ENCODE results near the gene HMCN2.
"Not testable (repeated sequence)": the region's sequence is repeated elsewhere in the genome, so short reads cannot be mapped to it uniquely, and the experiment has no call there.

HMCN2 gene

DNA sequence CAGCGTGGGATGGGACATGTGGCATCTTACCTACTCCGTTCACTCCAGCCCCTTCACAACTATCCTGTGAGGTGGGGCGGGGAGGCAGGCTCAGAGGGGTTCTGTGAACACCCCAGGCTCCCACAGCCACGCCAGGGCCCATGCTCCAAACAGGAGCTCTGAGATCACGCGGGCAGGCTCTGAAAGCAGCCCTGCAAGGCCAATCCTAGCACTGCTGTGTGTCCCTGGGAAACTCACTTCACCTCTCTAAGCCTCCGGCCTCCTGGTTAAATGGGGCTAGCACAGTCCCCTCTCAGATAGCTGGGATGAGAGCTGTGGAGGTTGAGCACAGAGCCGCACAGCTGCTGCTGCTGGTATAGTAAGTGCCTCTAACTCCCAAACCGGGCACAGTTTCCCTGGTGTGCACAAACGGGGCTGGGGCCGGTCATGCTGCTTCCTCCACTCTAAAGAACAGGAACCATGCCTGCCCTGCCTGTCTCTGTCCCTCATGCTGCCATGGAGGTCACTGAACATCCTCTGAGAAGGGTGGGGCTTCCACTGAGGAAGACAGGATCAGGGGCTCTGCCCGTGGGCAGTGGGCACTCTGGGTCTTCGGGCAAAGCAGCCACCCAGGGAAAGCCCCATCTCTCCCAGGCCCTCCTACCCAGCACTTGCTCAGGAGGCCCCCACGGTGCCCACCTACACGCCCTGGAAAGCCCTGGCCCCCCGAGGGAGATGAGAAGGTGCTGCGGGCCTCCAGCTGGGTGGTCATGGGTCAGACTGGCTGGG is 166.2 kb downstream of the HMCN2 start:
- DNase-seq = no peak

DNA sequence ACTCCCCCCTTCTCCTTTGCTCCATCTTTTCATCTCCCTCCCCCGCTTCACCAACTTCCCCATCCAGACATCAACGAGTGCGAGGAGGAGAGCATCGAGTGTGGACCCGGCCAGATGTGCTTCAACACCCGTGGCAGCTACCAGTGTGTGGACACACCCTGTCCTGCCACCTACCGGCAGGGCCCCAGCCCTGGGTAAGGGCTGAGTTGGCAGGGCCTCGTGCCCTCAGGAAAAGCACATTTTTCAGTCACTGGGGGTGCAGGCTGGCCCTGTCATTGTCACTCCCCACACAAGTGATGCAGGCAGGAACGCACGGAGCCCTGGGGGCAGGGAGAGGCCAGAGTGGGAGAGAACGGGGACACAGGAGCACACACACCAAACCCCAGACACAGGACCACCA is 166.8 kb downstream of the HMCN2 start:
- DNase-seq = no peak

GRCh38 chr9:130432796-130433167 is 167.2 kb downstream of the HMCN2 start:
- no peak for DNase-seq

DNA sequence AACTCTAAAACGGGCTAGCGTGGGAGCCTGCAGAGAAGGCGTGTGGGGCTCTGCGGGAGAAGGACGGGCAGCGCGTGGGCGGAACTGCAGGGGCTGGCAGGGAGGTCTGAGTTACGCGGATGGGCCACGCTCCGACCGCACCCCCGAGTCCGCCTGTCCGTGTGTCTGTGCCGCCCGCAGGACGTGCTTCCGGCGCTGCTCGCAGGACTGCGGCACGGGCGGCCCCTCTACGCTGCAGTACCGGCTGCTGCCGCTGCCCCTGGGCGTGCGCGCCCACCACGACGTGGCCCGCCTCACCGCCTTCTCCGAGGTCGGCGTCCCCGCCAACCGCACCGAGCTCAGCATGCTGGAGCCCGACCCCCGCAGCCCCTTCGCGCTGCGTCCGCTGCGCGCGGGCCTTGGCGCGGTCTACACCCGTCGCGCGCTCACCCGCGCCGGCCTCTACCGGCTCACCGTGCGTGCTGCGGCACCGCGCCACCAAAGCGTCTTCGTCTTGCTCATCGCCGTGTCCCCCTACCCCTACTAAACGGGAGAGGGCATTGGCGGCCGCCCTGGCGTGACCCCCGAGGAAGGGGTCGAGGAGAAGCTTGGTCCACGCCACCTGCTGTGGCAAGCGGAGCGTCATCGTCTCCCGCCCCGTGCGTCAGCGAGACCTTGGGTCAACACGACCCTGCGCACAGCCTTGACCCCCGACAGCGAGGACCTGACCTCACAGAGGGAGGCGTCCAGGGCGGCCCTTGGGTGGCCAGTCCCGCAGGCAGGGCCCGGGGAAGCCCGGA is 167.8 kb downstream of the HMCN2 start:
- DNase-seq = peak in 1 of 51 donors; percentile 15

DNA sequence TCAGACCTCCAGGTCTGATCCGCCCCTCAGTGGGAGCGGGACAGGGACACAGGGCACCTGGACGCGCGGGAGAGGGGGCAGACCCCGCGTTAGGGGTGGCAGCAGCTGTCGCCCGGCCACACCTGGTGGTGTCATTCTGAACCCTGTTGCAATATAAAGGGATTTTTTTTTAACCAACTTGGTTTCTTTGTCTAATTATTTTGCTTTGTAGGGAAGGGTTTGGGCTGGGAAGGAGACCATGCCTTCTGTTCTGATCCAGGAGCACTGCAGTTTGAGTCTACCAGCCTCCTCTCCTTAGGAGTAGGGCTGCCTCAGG is 168.3 kb downstream of the HMCN2 start:
- DNase-seq = no peak

DNA sequence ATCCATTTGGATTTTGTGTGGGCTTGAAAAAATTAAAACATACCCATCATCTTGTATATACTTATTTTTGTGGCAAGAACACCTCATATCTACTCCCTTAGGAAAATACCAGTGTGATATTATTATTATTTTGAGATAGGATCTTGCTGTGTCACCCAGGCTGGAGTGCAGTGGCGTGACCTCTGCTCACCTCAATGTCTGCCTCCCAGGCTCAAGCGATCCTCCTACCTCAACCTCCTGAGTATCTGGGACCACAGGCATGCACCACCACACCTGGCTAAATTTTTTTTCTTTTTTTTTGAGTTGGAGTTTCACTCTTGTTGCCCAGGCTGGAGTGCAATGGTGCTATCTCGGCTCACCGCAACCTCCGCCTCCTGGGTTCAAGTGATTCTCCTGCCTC is 169.1 kb downstream of the HMCN2 start:
- not testable (repeated sequence) for DNase-seq

- DNase-seq = no peak
Measured at GRCh38 chr9:130437011-130437789, 171.6 kb downstream of the HMCN2 start.

GRCh38 chr9:130438382-130438981 is 172.9 kb downstream of the HMCN2 start:
- DNase-seq = no peak

- no peak for DNase-seq
Measured at GRCh38 chr9:130441031-130441430, 175.5 kb downstream of the HMCN2 start.

DNA sequence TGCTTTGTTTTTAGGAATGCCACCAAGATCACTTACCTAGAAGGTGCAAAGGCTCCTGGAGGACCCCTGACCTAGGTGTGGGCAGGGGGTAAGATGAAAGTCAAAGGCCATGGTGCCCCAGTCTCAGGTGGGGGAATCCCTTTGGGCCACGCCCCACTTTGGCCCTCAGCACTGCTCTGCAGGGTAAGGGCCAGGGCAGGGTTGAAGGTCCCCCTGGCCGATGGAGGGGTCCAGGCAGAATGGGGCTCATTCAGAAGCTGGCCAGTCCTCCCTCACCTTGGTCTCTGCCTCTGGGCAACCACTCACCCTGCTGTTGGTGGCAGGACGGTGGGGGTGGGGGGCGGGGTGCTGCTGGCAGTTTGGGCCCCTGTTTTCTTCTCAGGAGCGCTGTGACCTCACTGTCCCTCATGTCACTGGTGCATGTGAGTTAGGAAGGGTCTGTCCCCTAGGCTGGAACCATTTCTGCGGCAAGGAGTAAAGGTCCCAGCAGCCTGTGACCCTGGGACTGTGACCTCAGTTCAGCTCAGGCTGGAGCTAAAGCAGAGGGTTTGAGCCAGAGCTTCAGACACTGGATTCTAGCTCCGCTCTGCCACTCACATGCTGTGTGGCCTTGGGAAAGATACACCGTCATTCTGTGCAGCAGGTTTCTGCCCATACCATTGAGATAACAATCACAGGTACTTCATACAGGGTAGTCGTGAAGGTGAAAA is 177.3 kb downstream of the HMCN2 start:
- DNase-seq = no peak

DNA sequence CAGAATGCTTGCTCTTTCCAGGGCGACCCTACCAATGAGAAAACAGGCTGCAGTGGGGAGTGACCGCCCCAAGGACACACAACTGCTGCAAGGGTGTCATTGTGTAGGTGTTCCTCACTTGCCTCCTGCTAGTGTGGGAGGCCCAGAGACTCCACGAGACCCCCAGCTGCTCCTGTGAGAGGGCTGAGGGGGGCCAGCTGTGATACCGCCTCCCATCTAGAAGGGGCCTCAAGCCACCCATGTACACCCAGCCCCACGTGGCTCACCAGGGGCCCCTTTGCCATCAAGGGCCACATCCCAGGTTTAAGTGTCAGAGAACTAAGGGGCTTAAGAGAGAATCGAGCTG is 177.9 kb downstream of the HMCN2 start:
- no peak for DNase-seq

DNA sequence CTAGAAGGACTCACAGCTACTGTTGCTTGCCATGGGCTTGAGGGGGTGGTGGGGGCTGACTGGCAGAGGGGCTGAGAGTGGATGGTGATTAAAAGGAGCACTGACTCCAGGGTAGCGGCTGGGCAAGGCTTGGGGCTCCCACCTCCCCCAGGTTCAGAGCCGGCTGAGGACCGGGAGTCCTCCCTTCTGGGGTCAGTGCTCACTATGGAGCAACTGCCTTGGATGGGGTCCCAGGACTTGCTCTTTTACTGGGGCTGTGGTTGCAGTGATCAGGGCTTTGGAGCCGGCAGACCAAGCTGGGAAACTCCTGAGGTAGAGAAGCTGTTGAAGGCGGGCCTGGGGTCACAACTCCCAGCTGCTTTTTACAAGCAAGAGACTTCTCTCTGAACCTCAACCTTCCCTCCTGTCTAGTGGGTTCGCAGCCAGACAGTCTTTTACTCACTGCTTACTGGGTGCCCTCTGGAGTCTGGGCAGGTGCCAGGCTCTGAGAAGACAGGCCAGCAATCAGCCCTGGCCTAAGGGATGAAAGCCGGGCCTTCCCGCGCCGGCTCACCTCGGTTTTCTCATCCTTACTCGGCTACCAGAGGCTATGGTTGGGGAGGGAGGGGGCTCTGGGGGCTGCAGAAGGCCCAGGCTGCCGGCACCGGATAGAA is 178.4 kb downstream of the HMCN2 start:
- DNase-seq = no peak

- DNase-seq = peak in 25 of 51 donors; percentile 10 to 56 (median 29)
Measured at GRCh38 chr9:130444565-130445221, 179.1 kb downstream of the HMCN2 start, which contains the start of gene ASS1. ASS1 (plus strand) TSS chr9:130444961; CDS start chr9:130452229, 7,268 bp downstream.

GRCh38 chr9:130445268-130445983 is 179.9 kb downstream of the HMCN2 start:
- no peak for DNase-seq

GRCh38 chr9:130446101-130446861 is 180.7 kb downstream of the HMCN2 start:
- DNase-seq = peak in 6 of 51 donors; percentile 33 to 46 (median 39)

GRCh38 chr9:130447193-130447816 is 181.7 kb downstream of the HMCN2 start:
- DNase-seq = no peak

- no peak for DNase-seq
Measured at GRCh38 chr9:130448035-130448624, 182.6 kb downstream of the HMCN2 start.
